NCI-H1092 (cell line): ENCODE results near the gene ABHD18.
"Not testable (repeated sequence)": the region's sequence is repeated elsewhere in the genome, so short reads cannot be mapped to it uniquely, and the experiment has no call there.

Source experiments
- DNase-seq: peaks from one replicate; lab custom pipeline; 2025; lab: John Stamatoyannopoulos, UW

ABHD18 gene

DNA sequence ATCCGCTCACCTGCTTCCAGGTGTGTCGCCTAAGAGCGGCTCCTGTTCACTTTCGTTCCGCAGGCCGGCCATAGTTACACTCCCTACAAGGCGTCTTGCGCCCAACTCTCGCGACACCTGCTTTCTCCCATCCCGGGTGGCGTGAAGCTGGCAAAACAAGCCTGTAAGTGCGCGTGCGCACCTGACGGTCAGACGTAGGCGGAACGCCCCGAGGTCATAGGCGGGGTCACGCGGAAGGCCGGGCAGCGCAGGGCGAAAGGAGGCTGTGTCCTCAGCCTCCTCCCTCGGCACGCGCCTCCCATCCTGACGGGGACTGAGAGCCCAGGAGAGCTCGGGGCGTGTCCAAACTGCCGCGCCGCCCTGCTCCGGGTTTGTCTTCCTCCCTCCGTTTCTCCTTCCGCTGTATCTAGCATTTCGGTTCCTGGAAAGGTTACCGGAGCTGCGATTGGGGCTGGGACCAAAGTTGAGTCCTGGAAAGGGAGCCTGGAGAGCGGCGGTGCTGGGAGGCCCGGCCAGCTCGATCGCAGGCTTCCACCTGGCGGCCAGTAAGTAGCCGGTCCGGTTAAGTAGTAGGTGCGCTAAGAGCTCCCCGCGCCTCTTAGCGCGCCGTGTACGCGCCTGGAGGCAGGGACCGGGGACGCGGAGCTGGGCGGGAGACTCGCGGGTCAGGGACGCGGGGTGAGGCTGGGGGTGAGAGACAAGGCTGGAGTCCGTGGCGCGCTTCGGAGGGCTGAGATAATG lies at the start of gene ABHD18, which contains the start of gene MFSD8:
Gene ABHD18 (plus strand): TSS at position 345 of the 741 bp plus-strand sequence. CDS start 17,550 bp downstream, outside the sequence.
Gene MFSD8 (minus strand): TSS at position 112 of the 741 bp plus-strand sequence. CDS start 40 bp downstream, at position 72.
- DNase-seq: peak; percentile 99

DNA sequence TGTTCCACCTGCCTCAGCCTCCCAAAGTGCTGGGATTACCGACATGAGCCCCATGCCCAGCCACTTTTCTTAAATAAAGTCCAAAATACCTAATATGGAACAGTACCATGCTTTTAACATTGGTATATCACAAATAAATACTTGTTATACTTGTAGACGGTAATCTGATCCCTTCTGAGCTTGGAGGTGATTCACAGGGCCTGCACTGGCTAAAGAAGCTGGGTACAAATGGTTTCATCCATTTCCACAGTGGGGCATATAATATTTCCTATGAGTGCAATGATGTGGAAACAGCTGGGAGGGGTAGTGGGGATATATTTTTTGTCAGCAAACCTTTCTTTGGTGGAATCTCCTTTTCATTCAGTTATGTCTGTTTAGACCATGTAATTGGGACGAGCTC lies 48.7 kb upstream of the ABHD18 start:
- DNase-seq: no peak

DNA sequence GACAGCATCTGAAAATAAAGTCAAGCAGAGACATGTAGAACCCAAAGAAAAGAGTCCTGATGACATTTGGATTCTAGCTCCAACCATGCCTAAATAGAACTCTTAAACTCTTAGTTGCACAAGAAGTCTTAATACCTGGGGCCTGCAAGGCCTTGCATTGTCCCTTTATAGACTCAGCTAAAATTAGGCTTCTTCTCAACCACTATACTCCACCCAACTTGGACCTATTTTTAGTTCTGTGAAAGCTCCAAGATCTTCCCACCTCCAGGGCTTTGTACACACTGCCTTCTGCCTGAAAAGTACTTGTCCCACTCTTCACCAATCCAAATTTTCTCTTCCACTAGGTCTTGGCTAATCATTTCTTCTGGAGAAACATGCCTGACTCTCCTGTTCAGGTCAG lies 48.1 kb upstream of the ABHD18 start:
- no peak for DNase-seq

DNA sequence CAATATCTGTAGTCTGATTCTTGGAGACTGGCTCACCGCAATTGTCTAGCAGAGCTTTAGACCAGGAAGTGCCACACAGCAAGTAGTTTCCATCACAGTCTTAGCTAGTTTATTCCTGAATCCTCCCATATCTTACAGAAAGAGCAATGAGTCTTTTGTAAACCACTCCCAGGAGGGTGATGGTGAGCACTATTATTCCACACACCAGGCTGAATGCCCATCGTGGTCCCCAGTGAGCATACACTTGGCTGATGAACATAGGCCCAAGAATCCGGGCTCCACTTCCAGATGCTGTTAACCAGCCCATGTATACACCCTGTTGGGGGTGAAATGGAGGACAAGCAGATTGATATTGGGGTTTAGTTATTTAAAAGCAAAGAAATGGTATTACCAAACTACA lies 44.7 kb upstream of the ABHD18 start:
- DNase-seq: no peak

DNA sequence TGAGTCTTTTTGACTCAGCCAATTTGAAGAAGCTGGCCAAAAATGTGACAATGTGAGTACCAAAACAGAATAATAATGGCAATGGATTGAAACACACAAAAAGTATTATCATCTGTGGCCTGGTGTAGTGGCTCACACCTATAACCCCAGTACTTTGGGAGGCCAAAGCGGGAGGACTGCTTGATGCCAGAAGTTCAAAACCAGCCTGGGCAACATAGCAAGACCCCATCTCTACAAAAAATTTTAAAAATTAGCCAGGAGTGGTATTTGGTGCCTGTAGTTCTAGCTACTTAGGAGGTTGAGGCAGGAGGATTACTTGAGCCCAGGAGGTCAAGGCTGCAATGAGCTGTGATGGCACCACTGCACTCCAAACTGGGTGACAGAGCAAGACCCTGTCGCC lies 43.0 kb upstream of the ABHD18 start:
- no peak for DNase-seq

DNA sequence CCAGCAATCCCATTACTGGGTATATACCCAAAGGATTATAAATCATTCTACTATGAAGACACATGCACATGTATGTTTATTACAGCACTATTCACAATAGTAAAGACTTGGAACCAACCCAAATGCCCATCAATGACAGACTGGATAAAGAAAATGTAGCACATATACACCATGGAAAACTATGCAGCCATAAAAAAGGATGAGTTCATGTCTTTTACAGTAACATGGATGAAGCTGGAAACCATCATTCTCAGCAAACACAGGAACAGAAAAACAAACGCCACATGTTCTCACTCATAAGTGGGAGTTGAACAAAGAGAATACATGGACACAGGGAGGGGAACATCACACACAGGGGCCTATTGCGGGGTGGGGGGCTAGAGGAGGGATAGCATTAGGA lies 39.5 kb upstream of the ABHD18 start:
- not testable (repeated sequence) for DNase-seq

DNA sequence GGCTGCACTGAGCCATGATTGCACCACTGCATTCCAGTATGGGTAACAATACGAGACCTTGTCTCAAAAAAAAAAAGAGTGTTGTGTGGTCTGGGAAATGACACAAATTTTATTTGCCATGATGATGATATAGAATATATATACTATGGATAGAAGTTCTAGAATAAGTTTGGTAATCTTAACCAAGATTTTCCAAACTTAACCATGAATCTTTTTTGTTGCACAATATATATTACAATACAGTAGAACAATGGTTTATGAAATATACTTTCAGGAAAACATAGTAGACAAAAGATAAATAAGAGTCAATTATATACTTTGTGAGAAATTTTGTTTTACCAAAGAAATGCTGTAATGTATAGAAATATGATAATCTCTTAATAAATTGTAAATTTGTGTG lies 35.0 kb upstream of the ABHD18 start:
- DNase-seq: no peak

DNA sequence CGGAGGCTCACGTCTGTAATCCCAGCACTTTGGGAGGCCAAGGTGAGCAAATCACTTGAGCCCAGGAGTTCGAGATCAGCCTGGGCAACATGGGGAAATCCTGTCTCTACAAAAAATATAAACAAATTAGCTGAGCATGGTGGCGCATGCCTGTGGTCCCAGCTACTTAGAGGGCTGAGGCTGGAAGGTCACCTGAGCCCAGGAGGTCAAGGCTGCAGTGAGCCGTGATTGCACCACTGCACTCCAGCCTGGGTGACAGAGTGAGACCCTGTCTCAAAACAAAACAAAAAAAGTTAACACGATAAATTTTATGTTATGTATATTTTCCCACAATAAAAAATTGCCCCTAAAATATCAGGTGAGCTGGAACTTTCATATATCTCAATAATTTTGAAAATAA lies 33.4 kb upstream of the ABHD18 start:
- DNase-seq: not testable (repeated sequence)

DNA sequence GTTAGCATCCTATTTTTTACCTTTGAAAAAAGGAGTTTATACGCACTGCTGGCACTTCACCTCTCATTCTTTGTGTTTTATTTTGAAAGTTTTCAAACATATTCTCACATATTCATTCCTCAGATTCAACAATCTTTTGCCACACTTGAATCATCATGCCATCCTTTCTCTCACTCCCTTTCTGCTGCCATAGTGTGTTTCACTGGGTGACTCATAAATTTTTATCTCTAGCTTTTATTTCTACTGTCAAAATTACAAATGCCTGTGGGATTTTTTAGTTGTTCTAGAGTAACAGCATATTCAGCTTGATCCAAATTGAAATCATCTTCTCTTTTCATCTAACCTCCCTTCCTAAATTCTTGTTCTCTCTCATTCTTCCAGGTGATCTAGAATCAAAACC lies 28.2 kb upstream of the ABHD18 start:
- DNase-seq: no peak

DNA sequence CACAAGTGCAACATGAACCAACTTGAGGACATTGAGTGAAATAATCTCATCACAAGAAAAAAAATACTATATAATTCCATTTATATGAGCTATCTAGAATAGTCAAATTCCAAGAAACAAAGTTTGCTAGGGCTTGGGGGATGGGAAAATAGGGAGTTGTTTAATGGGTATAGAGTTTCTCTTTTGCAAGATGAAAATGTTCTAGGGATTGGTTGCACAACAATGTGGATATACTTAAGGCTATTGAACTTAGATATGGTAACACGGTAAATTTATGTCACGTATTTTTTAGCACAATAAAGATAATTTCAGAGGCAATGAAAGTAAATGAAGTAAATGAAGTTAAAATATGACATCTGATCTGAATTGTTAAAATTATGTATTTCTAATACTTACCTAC lies 8.1 kb upstream of the ABHD18 start:
- DNase-seq: no peak

DNA sequence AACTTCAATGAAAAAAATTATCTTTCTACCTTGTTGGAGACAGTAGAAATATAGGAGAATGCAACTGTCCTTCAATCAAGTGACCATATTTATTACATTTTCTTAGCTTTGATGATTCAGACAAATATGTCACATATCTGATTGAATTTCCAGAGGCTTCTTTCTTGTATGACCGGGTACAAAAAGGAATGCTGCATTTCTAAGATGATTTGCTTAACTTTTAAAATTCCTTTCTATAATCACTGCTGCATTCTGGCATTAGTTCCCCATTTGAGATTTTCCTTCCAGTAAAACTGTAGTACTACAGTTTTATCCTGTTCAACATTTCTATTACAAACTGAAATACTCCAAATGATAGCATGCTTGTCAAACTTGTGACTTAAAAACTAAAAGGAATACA lies 5.4 kb upstream of the ABHD18 start:
- no peak for DNase-seq

DNA sequence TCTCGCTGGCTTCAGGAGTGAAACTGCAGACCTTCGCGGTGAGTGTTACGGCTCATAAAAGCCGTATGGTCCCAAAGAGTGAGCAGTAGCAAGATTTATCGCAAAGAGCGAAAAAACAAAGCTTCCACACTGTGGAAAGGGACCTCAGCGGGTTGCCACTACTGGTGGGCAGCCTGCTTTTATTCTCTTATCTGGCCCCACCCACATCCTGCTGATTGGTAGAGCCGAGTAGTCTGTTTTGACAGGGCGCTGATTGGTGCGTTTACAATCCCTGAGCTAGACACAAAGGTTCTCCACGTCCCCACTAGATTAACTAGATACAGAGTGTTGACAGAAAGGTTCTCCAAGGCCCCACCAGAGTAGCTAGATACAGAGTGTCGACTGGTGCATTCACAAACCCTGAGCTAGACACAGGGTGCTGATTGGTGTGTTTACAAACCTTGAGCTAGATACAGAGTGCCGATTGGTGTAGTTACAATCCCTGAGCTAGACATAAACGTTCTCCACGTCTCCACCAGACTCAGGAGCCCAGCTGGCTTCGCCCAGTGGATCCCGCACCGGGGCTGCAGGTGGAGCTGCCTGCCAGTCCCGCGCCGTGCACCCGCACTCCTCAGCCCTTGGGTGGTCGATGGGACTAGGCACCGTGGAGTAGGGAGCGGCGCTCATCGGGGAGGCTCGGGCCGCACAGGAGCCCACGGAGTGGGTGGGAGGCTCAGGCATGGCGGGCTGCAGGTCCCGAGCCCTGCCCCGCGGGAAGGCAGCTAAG lies 1.4 kb upstream of the ABHD18 start:
- not testable (repeated sequence) for DNase-seq

DNA sequence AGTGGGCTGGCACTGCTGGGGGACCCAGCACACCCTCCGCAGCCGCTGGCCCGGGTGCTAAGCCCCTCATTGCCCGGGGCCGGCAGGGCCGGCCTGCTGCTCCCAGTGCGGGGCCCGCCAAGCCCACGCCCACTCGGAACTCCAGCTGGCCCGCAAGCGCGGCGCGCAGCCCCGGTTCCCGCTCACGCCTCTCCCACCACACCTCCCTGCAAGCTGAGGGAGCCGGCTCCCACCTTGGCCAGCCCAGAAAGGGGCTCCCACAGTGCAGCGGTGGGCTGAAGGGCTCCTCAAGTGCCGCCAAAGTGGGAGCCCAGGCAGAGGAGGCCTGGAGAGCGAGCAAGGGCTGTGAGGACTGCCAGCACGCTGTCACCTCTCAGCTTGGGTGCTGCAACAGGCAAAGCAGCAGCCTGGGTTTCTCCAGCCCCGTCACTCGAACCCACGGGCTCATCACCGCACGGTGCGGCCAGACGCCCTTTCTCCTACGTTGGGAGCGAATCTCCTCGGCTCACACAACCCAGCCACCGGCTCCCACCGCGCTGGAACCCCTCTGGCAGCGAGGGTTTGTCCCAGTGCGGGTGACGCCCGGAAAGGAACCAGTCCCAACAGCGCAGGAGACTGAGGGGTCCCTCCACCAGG lies 662 bp upstream of the ABHD18 start:
- DNase-seq: peak; percentile 45

DNA sequence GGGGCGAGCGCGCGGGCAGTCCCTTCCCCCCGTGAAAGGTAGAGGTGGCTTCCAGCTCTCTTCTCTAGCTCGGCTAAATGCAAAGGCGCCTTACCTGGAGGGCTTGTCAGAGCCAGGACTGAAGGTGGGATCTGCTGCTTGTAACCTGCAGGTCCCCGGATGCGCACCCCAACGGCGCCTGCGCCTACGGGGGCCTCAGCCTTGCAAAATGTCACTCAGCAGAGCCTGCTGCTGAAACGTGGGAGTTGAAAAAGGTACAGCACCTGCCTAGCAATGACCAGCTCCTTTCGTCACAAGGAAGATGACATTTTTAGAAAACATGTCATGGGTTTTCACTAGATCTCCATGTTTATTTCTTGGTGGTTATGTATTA lies 583 bp downstream of the ABHD18 start:
- peak; percentile 26 for DNase-seq

DNA sequence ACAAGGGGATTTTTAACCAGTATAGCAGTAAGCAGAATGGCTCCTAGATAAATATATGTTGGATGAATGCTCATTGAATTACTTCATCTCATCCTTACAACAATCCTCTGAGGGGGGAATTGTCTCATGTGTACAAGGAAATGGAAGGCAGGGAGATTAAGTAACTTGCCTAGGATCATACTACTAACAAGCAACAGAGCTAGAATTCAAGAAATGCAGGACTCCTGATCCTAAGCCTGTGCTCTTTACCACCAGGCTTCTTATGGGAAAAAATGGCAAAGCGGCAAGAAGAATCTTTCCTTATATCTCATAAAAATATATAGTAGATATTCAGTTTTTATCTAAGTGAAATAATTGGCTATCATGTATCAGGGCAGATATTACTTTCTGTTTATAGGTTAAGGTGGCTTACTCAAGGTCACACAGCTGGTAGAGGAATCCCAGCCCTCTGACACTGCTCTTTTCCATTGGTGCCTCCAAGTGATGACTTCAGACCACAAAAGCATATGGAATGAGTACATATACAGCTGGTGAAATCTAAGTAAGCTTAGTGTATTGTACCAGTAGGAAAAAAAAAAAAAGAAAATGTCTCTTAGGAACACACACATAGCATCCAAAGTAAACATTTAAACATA lies 2.1 kb downstream of the ABHD18 start:
- no peak for DNase-seq

DNA sequence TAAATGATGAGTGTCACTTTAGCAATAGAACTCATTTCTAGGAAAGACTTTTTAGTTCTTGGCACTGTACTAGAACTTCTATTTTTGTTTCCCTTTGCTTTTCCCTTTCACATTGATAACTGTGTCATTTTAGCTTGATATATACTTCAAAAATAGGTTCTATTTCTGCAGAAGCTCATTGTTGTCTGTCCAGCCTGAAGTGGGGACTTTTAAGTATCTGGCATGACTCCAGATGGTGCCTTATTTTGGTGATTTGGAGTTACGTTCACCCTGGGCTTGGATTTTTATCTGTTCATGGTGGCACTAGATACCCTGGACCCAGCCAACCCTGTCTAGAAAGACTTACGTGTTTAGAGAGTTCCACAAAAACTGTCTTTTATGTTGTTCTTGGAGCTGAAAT lies 3.4 kb downstream of the ABHD18 start:
- no peak for DNase-seq

DNA sequence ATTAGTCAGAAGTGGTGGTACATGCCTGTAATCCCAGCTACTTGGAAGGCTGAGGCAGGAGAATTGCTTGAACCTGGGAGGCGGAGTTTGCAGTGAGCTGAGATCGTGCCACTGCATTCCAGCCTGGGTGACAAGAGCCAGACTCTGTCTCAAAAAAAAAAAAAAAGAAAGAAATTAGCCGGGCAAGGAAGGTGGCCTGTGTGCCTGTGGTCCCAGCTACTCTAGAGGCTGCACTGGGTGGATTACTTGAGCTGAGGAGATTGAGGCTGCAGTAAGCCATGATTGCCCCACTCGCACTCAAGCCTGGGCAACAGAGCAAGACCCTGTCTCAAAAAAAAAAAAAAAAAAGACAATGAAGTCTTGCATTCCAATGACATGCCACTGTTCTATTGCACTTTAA lies 5.7 kb downstream of the ABHD18 start:
- DNase-seq: not testable (repeated sequence)

DNA sequence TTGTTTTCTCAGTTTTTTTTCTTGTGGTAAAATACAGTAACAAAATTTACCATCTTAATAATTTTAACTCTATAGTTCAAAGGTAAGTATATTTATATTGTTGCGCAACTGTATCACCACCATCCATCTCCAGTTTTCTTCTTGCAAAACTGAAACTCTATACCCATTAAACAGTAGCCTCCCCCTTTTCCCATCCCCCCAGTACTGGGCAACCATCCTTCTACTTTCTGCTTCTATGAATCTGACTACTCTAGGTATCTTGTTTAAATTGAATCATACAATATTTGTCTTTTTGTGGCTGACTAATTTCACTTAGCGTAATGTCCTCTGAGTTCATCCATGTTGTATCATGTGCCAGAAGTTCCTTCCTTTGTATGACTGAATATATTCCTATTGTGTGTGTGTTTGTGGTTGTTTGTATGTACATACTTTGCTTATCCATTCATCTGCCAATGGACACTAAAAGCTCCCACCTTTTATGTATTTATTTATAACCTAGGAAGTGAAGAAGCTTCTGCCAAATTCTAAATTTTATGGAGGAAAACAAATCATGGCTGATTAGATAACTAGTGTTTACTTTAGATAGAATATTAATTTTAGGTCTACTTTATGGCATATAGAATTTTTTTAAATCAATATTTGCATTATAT lies 10.0 kb downstream of the ABHD18 start:
- no peak for DNase-seq

DNA sequence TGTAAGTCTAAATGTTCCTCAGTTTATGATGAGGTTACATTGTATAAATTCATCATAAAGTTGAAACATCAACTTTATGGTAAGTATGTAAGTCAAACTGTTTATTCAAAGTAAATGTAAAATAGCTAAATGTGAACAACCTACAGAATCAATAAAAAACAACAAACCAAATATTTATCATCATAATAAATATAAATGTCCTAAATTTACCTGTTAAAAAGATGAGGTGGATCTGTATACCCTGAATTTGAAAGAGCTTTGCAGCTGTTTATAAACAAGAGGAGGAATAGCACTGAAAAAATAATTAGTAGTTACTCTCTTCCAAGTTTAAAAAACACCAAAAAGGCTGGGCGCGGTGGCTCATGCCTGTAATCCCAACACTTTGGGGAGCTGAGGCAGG lies 13.7 kb downstream of the ABHD18 start:
- DNase-seq: no peak

DNA sequence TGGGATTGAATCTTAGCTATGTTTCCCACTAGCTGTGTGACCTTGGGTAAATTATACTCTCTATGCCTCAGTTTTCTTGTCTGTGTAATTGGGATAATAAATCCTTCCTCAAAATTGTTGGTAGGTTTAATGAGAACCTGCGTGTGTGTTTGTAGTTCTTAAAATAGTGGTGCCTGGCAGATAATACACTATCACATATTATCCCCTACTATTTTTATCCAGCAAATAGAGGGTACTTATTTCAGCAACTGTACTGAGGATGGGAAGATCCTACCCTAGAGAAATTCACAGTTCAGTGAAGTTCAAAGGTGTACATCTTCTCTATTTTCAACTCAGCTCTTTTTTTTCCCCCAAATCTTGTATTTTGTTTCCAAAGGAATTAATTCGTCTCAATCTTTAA lies 17.2 kb downstream of the ABHD18 start:
- DNase-seq: no peak

DNA sequence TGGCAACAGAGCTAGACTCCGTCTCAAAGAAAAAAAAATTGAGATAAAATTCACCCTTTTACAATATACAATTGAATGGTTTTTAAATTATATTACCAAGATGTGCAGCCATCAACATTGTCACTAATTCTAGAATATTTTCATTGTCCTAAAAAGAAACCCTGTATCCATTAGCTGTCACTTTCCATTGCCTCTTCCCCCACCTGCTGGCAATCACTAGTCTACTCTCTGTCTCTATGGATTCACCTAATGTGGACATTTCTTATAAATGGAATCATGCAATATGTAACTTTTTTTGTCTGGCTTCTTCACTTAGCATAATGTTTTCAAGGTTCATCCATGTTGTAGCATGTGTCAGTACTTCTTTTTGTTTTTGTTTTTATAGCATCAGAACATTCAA lies 20.8 kb downstream of the ABHD18 start:
- no peak for DNase-seq

DNA sequence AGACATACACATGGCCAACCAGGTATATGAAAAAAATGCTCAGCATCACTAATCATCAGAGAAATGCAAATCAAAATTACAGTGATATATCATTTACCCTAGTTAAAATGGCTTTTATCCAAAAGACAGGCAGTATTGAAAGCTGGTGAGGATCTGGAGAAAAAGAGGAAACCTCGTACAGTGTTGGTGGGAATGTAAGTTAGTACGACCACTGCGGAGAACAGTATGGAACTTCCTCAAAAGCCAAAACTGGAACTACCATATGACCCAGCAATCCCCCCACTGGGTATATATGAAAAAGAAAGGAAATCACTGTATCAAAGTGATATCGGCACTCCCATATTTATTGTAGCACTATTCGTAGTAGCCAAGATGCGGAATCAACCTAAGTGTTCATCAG lies 23.4 kb downstream of the ABHD18 start:
- DNase-seq: no peak
